ENCODE measurements around the gene DLGAP1. TPM values are rescaled to one million over a fixed set of nuclear protein-coding genes. Genes with fewer than 3 reads are reported as not detected.

Gene DLGAP1
- total and polyA plus RNA-seq, 2 of the 8 experiments (the other 6 are each of a cell fraction or from before 2014, with no cell fraction given): 11.8 to 16.9 TPM

GRCh38 chr18:3450012-3450798 lies 1004.9 kb downstream of the DLGAP1 start, which contains the start of gene TGIF1:
Gene TGIF1 (plus strand): TSS chr18:3450172. CDS start chr18:3450490, 318 bp downstream.
- DNase-seq (ENCODE audit: low read depth in 1 of 2, low spot score in 2 of 2) (peak in 1 of 2 experiments; percentile 82), FAIRE-seq (no peak)
- no peak within 1 kb of the TSS for H2AK5ac ChIP-seq (ENCODE audit: low read depth, low read length)
- peak within 1 kb of the TSS; percentile 21 for H3K14ac ChIP-seq (ENCODE audit: insufficient read length)
- peak within 1 kb of the TSS; percentile 96 to 99 (median 98) for H3K4me3 ChIP-seq (ENCODE audit: extremely low read depth in 1 of 4, insufficient read depth in 2 of 4, low read depth in 3 of 4, low read length in 4 of 4)
- H3K4me1 ChIP-seq (replicated peaks in 1 of 4; ENCODE audit: control insufficient read depth in 3 of 4, insufficient read depth in 4 of 4, low read length in 3 of 4): peaks cover 5 to 14% (median 7%) of the 10 kb centered on the region in 4 experiments; a peak in 6 of 7 replicates
- H3K9me3 ChIP-seq (ENCODE audit: insufficient read depth in 2 of 2, low read depth in 1 of 2, low read length in 1 of 2): no peaks in the 10 kb centered on the region
- peaks cover 0 to 16% (median 2%) of the 10 kb centered on the region in 4 experiments; a peak in 2 of 8 replicates for H3K36me3 ChIP-seq (ENCODE audit: control insufficient read depth in 2 of 4, insufficient read depth in 4 of 4, low read length in 3 of 4)
- no peaks in the 10 kb centered on the region for H3K27me3 ChIP-seq (replicated peaks in 1 of 4; ENCODE audit: control insufficient read depth in 3 of 4, extremely low read depth in 1 of 4, insufficient read depth in 3 of 4, low read length in 3 of 4)
- H2BK12ac ChIP-seq (ENCODE audit: low read depth, low read length): no peak within 1 kb of the TSS; the same call in 1 of the 2 replicates
- peak within 1 kb of the TSS; percentile 83 for H3K56ac ChIP-seq (replicated peaks; ENCODE audit: insufficient read length, low read depth, low read length)
- H2BK120ac ChIP-seq (replicated peaks; ENCODE audit: low read depth, low read length): no peak within 1 kb of the TSS
- CTCF ChIA-PET (ENCODE audit: partially characterized antibody): interaction anchor here (0.7 kb wide), 1 partner anchor 152 kb away, joined by 3 read pairs; no protein-coding TSS in a partner anchor
- H4K8ac ChIP-seq (ENCODE audit: extremely low read depth, insufficient read depth, low read length): peak within 1 kb of the TSS; percentile 84
- H3K9ac ChIP-seq (replicated peaks in 1 of 4; ENCODE audit: extremely low read depth in 1 of 4, low read depth in 3 of 4, low read length in 3 of 4): peak within 1 kb of the TSS; percentile 77 to 87 (median 84)
- peak within 1 kb of the TSS; percentile 91 for H2BK5ac ChIP-seq (ENCODE audit: low read depth, low read length)
- peaks cover 33 to 66% of the 10 kb centered on the region in 2 experiments for H3K79me2 ChIP-seq (ENCODE audit: control insufficient read depth in 1 of 2, insufficient read depth in 2 of 2, low read length in 2 of 2)
- no peak within 1 kb of the TSS for H2BK15ac ChIP-seq (ENCODE audit: low read length)
- 2% methylated on average over 45 of the region's 71 CpGs; no CpG with 5 or more reads in 1 of the 2 experiments for WGBS, 2 experiments (ENCODE audit: extremely low coverage in 1 of 2, insufficient coverage in 1 of 2, insufficient read length in 1 of 2, insufficient replicate concordance in 2 of 2, low coverage in 1 of 2, low lambda C conversion rate in 2 of 2, missing lambda C conversion rate in 1 of 2)
- H3K23me2 ChIP-seq (ENCODE audit: low read depth, low read length): peaks cover 21% of the 10 kb centered on the region
- H2BK20ac ChIP-seq (ENCODE audit: low read length): no peak within 1 kb of the TSS
- no peak within 1 kb of the TSS for H2AFZ ChIP-seq (ENCODE audit: low read length)
- peaks cover 2 to 4% of the 10 kb centered on the region in 2 experiments for H4K20me1 ChIP-seq (replicated peaks in 1 of 2; ENCODE audit: control insufficient read depth in 1 of 2, insufficient read depth in 2 of 2, low read length in 2 of 2)
- no peaks in the 10 kb centered on the region for H3K79me1 ChIP-seq (ENCODE audit: low read depth, low read length)
- POLR2A ChIA-PET (ENCODE audit: partially characterized antibody): interaction anchor here (1.0 to 6.2 kb wide), 7 partner anchors 12 to 215 kb away, joined by 3 to 68 read pairs (median 15); no protein-coding TSS in a partner anchor
- H3K23ac ChIP-seq (ENCODE audit: insufficient read length): no peak within 1 kb of the TSS
- peak within 1 kb of the TSS; percentile 95 for H3K4me2 ChIP-seq (ENCODE audit: insufficient read depth in 1 of 2, low read depth in 2 of 2, low read length in 2 of 2)
- peak within 1 kb of the TSS; percentile 78 for H4K5ac ChIP-seq (ENCODE audit: insufficient read length, low read depth, low read length)
- H3K18ac ChIP-seq (ENCODE audit: extremely low read depth, low read length): peak within 1 kb of the TSS; percentile 96
- H3K4ac ChIP-seq (replicated peaks; ENCODE audit: insufficient read length, low read depth, low read length): peak within 1 kb of the TSS; percentile 44
- H4K91ac ChIP-seq (replicated peaks; ENCODE audit: insufficient read length, low read length): peak within 1 kb of the TSS; percentile 29
- H3K27ac ChIP-seq (ENCODE audit: low read depth, low read length): peak within 1 kb of the TSS; percentile 72; the same call in 1 of the 2 replicates
- TF ChIP-seq SP1 (IDR thresholded peaks at IDR 0.05; ENCODE audit: low read depth, low read length) (no peak), CEBPB (IDR thresholded peaks at IDR 0.05; ENCODE audit: low read depth, low read length) (0 out of 2 replicates have a peak, but pooled peaks have one; percentile 3), ATF3 (IDR thresholded peaks at IDR 0.05; ENCODE audit: insufficient read depth, low read depth, low read length) (no peak), GTF2F1 (IDR thresholded peaks at IDR 0.05; ENCODE audit: borderline replicate concordance, low read depth, low read length) (no peak), BCL11A (IDR thresholded peaks at IDR 0.05; ENCODE audit: low read depth in 2 of 2, low read length in 2 of 2) (no peak), HDAC6 (IDR thresholded peaks at IDR 0.05; ENCODE audit: low read depth, low read length) (no peak), CREB1 (IDR thresholded peaks at IDR 0.05) (peak; percentile 40; the same call in 1 of the 2 replicates), SUZ12 (IDR thresholded peaks at IDR 0.05; ENCODE audit: low read length) (no peak), CHD1 (IDR thresholded peaks at IDR 0.05; ENCODE audit: low read depth, low read length) (peak; percentile 37; the same call in 1 of the 2 replicates), SRF (IDR thresholded peaks at IDR 0.05; ENCODE audit: low read depth, low read length) (no peak), SP2 (IDR thresholded peaks at IDR 0.05; ENCODE audit: low read length) (no peak), JUND (IDR thresholded peaks at IDR 0.05; ENCODE audit: low read length) (no peak)
